ENCODE data around the gene KNOP1. TPM values are rescaled to one million over a fixed set of nuclear protein-coding genes. Genes with fewer than 3 reads are reported as not detected.

Gene KNOP1
- total and polyA plus RNA-seq, 11 donors = 6.3 to 12.1 (median 8.2) TPM

GRCh38 chr16:19697756-19698318, 20.2 kb downstream of the KNOP1 start:
- H3K27ac ChIP-seq = peak overlapping the region in 9 of 12 donors; percentile 6 to 92 (median 82)
- WGBS, 4 donors = 71 to 76% (median 75%) methylated on average over 8 of the region's 8 CpGs

DNA sequence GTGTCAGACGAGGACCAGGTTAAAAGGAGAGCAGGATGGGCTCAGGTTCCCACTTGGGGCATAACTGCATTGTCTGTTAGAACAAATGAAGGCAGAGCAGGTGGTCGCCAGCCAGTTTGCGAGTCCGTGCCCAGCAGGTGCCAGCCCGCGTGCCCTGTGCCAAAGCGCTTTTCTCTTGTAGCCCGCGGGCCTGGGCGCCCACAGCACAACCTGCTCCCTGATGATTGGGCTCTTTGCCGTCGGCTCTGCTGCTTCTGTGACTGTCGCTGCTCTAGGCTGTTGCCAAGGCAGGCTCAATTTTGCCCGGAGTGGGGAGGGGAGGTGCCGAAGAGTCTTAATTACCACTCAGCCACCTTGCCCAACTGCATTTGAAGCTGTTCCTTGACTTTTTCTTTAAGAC, 21.1 kb downstream of the KNOP1 start:
- no peak overlapping the region for H3K4me3 ChIP-seq
- no peak for DNase-seq
- ATAC-seq = peak in 1 of 4 donors; percentile 8
- H3K27ac ChIP-seq = peak overlapping the region; percentile 44 to 92 (median 82)
- no peak for TF ChIP-seq POLR2A (IDR thresholded peaks at IDR 0.05)
- TF ChIP-seq, protein P1, sequence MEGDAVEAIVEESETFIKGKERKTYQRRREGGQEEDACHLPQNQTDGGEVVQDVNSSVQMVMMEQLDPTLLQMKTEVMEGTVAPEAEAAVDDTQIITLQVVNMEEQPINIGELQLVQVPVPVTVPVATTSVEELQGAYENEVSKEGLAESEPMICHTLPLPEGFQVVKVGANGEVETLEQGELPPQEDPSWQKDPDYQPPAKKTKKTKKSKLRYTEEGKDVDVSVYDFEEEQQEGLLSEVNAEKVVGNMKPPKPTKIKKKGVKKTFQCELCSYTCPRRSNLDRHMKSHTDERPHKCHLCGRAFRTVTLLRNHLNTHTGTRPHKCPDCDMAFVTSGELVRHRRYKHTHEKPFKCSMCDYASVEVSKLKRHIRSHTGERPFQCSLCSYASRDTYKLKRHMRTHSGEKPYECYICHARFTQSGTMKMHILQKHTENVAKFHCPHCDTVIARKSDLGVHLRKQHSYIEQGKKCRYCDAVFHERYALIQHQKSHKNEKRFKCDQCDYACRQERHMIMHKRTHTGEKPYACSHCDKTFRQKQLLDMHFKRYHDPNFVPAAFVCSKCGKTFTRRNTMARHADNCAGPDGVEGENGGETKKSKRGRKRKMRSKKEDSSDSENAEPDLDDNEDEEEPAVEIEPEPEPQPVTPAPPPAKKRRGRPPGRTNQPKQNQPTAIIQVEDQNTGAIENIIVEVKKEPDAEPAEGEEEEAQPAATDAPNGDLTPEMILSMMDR (IDR thresholded peaks at IDR 0.05) = no peak
- intact Hi-C loops (cut with DNase I) = loop anchor here in 5 of 10 donors (5.0 to 10.0 kb wide), 5 partner anchors 55 to 188 kb away; partner anchors contain the start of gene GPRC5B (in 2 of the 5)
- WGBS, 4 donors = 90 to 97% (median 91%) methylated on average over 15 of the region's 15 CpGs
- peaks cover 18 to 59% (median 44%) of the 10 kb centered on the region in 12 donors for H3K4me1 ChIP-seq
- peaks cover 0 to 52% (median 24%) of the 10 kb centered on the region in 9 donors for H3K36me3 ChIP-seq
- H3K9me3 ChIP-seq = no peaks in the 10 kb centered on the region
- no peaks in the 10 kb centered on the region for H3K27me3 ChIP-seq

More at GRCh38 chr16:19697756-19698318, 20.2 kb downstream of the KNOP1 start:
- Histone ChIP-seq H3K4me1 (peaks cover 18 to 59% (median 44%) of the 10 kb centered on the region in 12 donors), H3K36me3 (peaks cover 0 to 53% (median 28%) of the 10 kb centered on the region in 9 donors), H3K4me3 (no peak overlapping the region), H3K9me3 (no peaks in the 10 kb centered on the region), H3K27me3 (no peaks in the 10 kb centered on the region)
- intact Hi-C loops (cut with DNase I) = loop anchor here in 5 of 10 donors (5.0 to 10.0 kb wide), 5 partner anchors 54 to 187 kb away; partner anchors contain the start of gene GPRC5B (in 2 of the 5)
- ATAC-seq (no peak), DNase-seq (no peak)
- no peak for TF ChIP-seq POLR2A (IDR thresholded peaks at IDR 0.05)
- TF ChIP-seq, protein P1 (IDR thresholded peaks at IDR 0.05) = no peak

- peak overlapping the region; percentile 44 to 92 (median 82) for H3K27ac ChIP-seq
- ATAC-seq (peak; percentile 46 to 77 (median 61)), DNase-seq (peak; percentile 82 to 88 (median 86))
- H3K27me3 ChIP-seq = no peaks in the 10 kb centered on the region
- peaks cover 0 to 52% (median 24%) of the 10 kb centered on the region in 9 donors for H3K36me3 ChIP-seq
- WGBS, 4 donors = 5 to 8% (median 7%) methylated on average over 10 of the region's 10 CpGs
- H3K4me3 ChIP-seq = no peak overlapping the region
- TF ChIP-seq POLR2A (IDR thresholded peaks at IDR 0.05) = no peak
- TF ChIP-seq, protein P1 (IDR thresholded peaks at IDR 0.05) = no peak
- H3K4me1 ChIP-seq = peaks cover 18 to 61% (median 45%) of the 10 kb centered on the region in 12 donors
- intact Hi-C loops (cut with DNase I) = loop anchor here in 5 of 10 donors (5.0 to 10.0 kb wide), 5 partner anchors 56 to 188 kb away; partner anchors contain the start of gene GPRC5B (in 2 of the 5)
- H3K9me3 ChIP-seq = no peaks in the 10 kb centered on the region
Observed at GRCh38 chr16:19696328-19696727, 21.7 kb downstream of the KNOP1 start.

GRCh38 chr16:19694989-19695388, 23.0 kb downstream of the KNOP1 start:
- peaks cover 0 to 42% (median 18%) of the 10 kb centered on the region in 9 donors for H3K36me3 ChIP-seq
- 93 to 95% (median 94%) methylated on average over 8 of the region's 8 CpGs for WGBS, 4 donors
- ATAC-seq = no peak
- H3K9me3 ChIP-seq = no peaks in the 10 kb centered on the region
- TF ChIP-seq, protein P1 (IDR thresholded peaks at IDR 0.05) = no peak
- no peak for TF ChIP-seq POLR2A (IDR thresholded peaks at IDR 0.05)
- H3K27me3 ChIP-seq = no peaks in the 10 kb centered on the region
- H3K4me1 ChIP-seq = peaks cover 18 to 64% (median 50%) of the 10 kb centered on the region in 12 donors
- intact Hi-C loops (cut with DNase I) = loop anchor here in 5 of 10 donors (5.0 to 10.0 kb wide), 5 partner anchors 57 to 190 kb away; partner anchors contain the start of gene GPRC5B (in 2 of the 5)
- no peak overlapping the region for H3K4me3 ChIP-seq
- no peak for DNase-seq
- H3K27ac ChIP-seq = peak overlapping the region in 5 of 12 donors; percentile 44 to 92 (median 82)
